A549 (cell line): ENCODE measurements around the gene PLD1. TPM values are rescaled to one million over a fixed set of nuclear protein-coding genes. Genes with fewer than 3 reads are reported as not detected.
A peak's percentile ranks its signal among the peaks of the same experiment; 100 is the strongest.

Experiments
- ATAC-seq, 2 experiments: fragments of 200-7000 bp in 1 of 2; fragments of >200 bp in 1 of 2; cut with Nextera tagmentation in 1 of 2; cut with Tn5 transposase in 1 of 2; 3 replicates each; pipeline versions ENCODE4 v1.8.0 to v1.9.1; 2018 to 2020; ENCODE audit warnings: mild to moderate bottlenecking in 1 of 2, moderate library complexity in 1 of 2
- CTCF ChIA-PET: fragments of 300-600 bp; sonication (Branson Sonifier 250); formaldehyde crosslinking; extraction: SDS; loops from one replicate; lab custom pipeline; 2021; ENCODE audit warnings: antibody characterized with exemption, inconsistent platforms; lab: Yijun Ruan, JAX
- POLR2A ChIA-PET: fragments of 350-600 bp; formaldehyde crosslinking; extraction: SDS; loops from one replicate; lab custom pipeline; 2021; ENCODE audit warnings: antibody characterized with exemption, inconsistent platforms; lab: Yijun Ruan, JAX
- DNase-seq, 2 experiments: peaks; one replicate each; pipeline versions ENCODE4 v3.0.0 to v3.0.0-alpha.2; 2011 to 2016; ENCODE audit warnings: low read depth in 1 of 2, low spot score in 1 of 2
- FAIRE-seq: peaks from 2 replicates; lab custom pipeline; 2011; peaks lifted over from hg19 to GRCh38; lab: Jason Lieb, UNC
- H3K27ac ChIP-seq, 2 experiments: fragments of >200 bp; sonication (Bioruptor Twin); formaldehyde crosslinking; 3 replicates each; pipeline ENCODE4 v1.5.1; 2016 to 2017
- H3K4me1 ChIP-seq: fragments of >200 bp; sonication (Bioruptor Twin); formaldehyde crosslinking; 3 replicates; pipeline ENCODE4 v1.6.1; 2016
- H3K4me2 ChIP-seq: fragments of >200 bp; sonication (Bioruptor Twin); formaldehyde crosslinking; 3 replicates; pipeline ENCODE4 v1.6.1; 2016
- H3K4me3 ChIP-seq: fragments of >200 bp; sonication (Bioruptor Twin); formaldehyde crosslinking; 3 replicates; pipeline ENCODE4 v1.5.1; 2016
- H3K9me3 ChIP-seq: fragments of >200 bp; sonication (Bioruptor Twin); formaldehyde crosslinking; 3 replicates; pipeline ENCODE4 v1.6.1; 2016
- ATOH8 ChIP-seq: fragments of 250-450 bp; sonication (Bioruptor Pico); IDR thresholded peaks from 2 replicates; pipeline ENCODE4 v1.5.0; 2020; ENCODE audit warnings: low read depth, mild to moderate bottlenecking, moderate library complexity
- CBX2 ChIP-seq: fragments of 200-600 bp; sonication (generic); IDR thresholded peaks from 2 replicates; pipeline ENCODE4 v1.6.1; 2016; ENCODE audit warnings: low read depth, mild to moderate bottlenecking, borderline replicate concordance
- CEBPB ChIP-seq, 2 experiments: fragments of >200 bp in 1 of 2; sonication (Bioruptor Twin) in 1 of 2; formaldehyde crosslinking in 1 of 2; IDR thresholded peaks; 2 replicates each; pipeline ENCODE4 v1.6.1; 2012 to 2016
- CHD2 ChIP-seq: fragments of 150-350 bp; IDR thresholded peaks from 2 replicates; pipeline ENCODE4 v1.6.1; 2014; ENCODE audit warnings: low read length; ENCODE audit not compliant: partially characterized antibody
- CHD4 ChIP-seq: fragments of 200-600 bp; sonication (generic); IDR thresholded peaks from 2 replicates; pipeline ENCODE4 v1.6.1; 2016; ENCODE audit warnings: antibody characterized with exemption, mild to moderate bottlenecking, borderline replicate concordance
- CTCF ChIP-seq: fragments of >200 bp; sonication (Bioruptor Twin); formaldehyde crosslinking; IDR thresholded peaks from 3 replicates; pipeline ENCODE4 v1.5.1; 2016
- E2F6 ChIP-seq: IDR thresholded peaks from 2 replicates; pipeline ENCODE4 v1.6.1; 2012; ENCODE audit warnings: low read depth, borderline replicate concordance
- EHF ChIP-seq: fragments of 250-450 bp; sonication (Bioruptor Pico); IDR thresholded peaks from 2 replicates; pipeline ENCODE4 v1.5.0; 2020; ENCODE audit warnings: mild to moderate bottlenecking
- EHMT2 ChIP-seq: fragments of 200-600 bp; sonication (generic); IDR thresholded peaks from 2 replicates; pipeline ENCODE4 v1.6.1; 2016; ENCODE audit warnings: antibody characterized with exemption, low read depth, mild to moderate bottlenecking, moderate library complexity
- FOSL2 ChIP-seq, 2 experiments: fragments of 450-650 bp in 1 of 2; fragments of >200 bp in 1 of 2; sonication (Bioruptor Twin) in 1 of 2; formaldehyde crosslinking; IDR thresholded peaks; 2 replicates each; pipeline versions ENCODE4 v1.5.0 to v1.6.1; 2016 to 2020; ENCODE audit warnings: mild to moderate bottlenecking in 1 of 2, moderate library complexity in 1 of 2
- HOXA7 ChIP-seq: fragments of 250-450 bp; sonication (Bioruptor Pico); IDR thresholded peaks from 2 replicates; pipeline ENCODE4 v1.5.0; 2020; ENCODE audit warnings: mild to moderate bottlenecking, moderate library complexity
- MAFK ChIP-seq: fragments of 450-650 bp; IDR thresholded peaks from 2 replicates; pipeline ENCODE4 v1.6.1; 2014; ENCODE audit not compliant: partially characterized antibody
- NFE2L2 ChIP-seq: fragments of 150-350 bp; conservative IDR thresholded peaks from 2 replicates; pipeline ENCODE4 v1.6.1; 2014; ENCODE audit warnings: low read length
- NPAS2 ChIP-seq: fragments of 250-450 bp; sonication (Bioruptor Pico); IDR thresholded peaks from 2 replicates; pipeline ENCODE4 v1.8.0; 2022; ENCODE audit warnings: mild to moderate bottlenecking, moderate library complexity, borderline replicate concordance
- POLR2A ChIP-seq: IDR thresholded peaks from 2 replicates; pipeline ENCODE4 v1.6.1; 2012; ENCODE audit warnings: mild to moderate bottlenecking, low read length
- RAD21 ChIP-seq, 2 experiments: fragments of >200 bp in 1 of 2; sonication (Bioruptor Twin) in 1 of 2; formaldehyde crosslinking in 1 of 2; IDR thresholded peaks in 1 of 2; conservative IDR thresholded peaks in 1 of 2; 2 replicates in 1 of 2; 3 replicates in 1 of 2; pipeline ENCODE4 v1.6.1; 2012 to 2018; ENCODE audit warnings: inconsistent platforms in 1 of 2
- RARB ChIP-seq: fragments of 250-450 bp; sonication (Bioruptor Pico); IDR thresholded peaks from 2 replicates; pipeline ENCODE4 v1.8.0; 2021; ENCODE audit warnings: mild to moderate bottlenecking, moderate library complexity
- TFCP2L1 ChIP-seq: fragments of 250-450 bp; sonication (Bioruptor Pico); IDR thresholded peaks from 2 replicates; pipeline ENCODE4 v1.5.0; 2021; ENCODE audit warnings: mild to moderate bottlenecking
- TP53 ChIP-seq: fragments of 250-450 bp; sonication (Bioruptor Pico); IDR thresholded peaks from 2 replicates; pipeline ENCODE4 v1.5.0; 2021; ENCODE audit warnings: mild to moderate bottlenecking, moderate library complexity
- ZC3H11A ChIP-seq: fragments of 450-650 bp; IDR thresholded peaks from 2 replicates; pipeline ENCODE4 v1.6.1; 2014; ENCODE audit warnings: antibody characterized with exemption, mild to moderate bottlenecking
- ZFP36 ChIP-seq: fragments of 450-650 bp; IDR thresholded peaks from 2 replicates; pipeline ENCODE4 v1.6.1; 2014; ENCODE audit warnings: borderline replicate concordance; ENCODE audit not compliant: partially characterized antibody
- WGBS: methylation state at CpG from one replicate; pipeline ENCODE4 v1.1.6; 2017; ENCODE audit errors: missing lambda C conversion rate; 5-methylcytosine and 5-hydroxymethylcytosine counted together
- polyA plus RNA-seq, 4 experiments: library from polyadenylated mRNA; depleted of rRNA in 3 of 4; stranded (reverse); fragments of >200 nt; fragmentation: RNase III in 1 of 4; extraction: RNeasy Plus Mini Kit Qiagen cat#74134 plus additional on column Dnase treatment in 1 of 4; gene quantifications; 2 replicates in 3 of 4; 3 replicates in 1 of 4; pipeline ENCODE4 v1.2.3, GENCODE V29; 2011 to 2017

The PLD1 gene
- polyA plus RNA-seq, 2 of the 4 experiments (the other 2 are of a cell fraction), result 6.6 to 27.2 TPM

- no peak for ATAC-seq
- TF ChIP-seq NFE2L2, result no peak
- peak; percentile 70 for TF ChIP-seq MAFK
- no peak for TF ChIP-seq ZC3H11A
- TF ChIP-seq CHD2, result no peak
- TF ChIP-seq POLR2A, result no peak
- TF ChIP-seq, all 56 proteins: peak for 1
- Histone ChIP-seq H3K9me3 (no peaks in the 10 kb centered on the region), H3K4me2 (no peak overlapping the region), H3K4me3 (no peak overlapping the region), H3K27ac (no peak overlapping the region), H3K4me1 (no peaks in the 10 kb centered on the region)
- 91% methylated on average over 4 of the region's 4 CpGs for WGBS
- ChIA-PET CTCF (interaction anchor here (1.0 kb wide), 1 partner anchor 100 kb away, joined by 3 read pairs; no protein-coding TSS in a partner anchor), POLR2A (no interaction called here)
- FAIRE-seq (no peak), DNase-seq (no peak)
Measured at GRCh38 chr3:171663805-171664204, 146.5 kb downstream of the PLD1 start.

DNA sequence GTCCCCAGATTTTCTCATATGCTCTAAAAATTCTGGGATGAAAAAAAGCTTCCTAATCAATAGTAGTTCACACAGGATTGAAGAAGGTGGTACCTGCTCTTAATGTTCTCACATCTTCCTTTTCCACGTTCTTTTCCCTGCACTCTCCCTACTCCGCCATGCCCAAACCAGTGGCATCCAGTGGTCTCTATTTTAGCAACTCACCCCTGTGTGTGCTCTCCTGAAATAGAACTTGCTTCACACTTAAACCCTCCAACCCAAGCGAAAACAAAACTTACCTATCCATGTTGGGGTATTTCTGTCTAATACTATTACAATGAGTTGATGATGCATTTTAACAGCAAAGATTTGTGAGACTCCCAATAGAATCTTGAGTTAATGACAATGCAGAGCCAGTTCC lies 148.8 kb downstream of the PLD1 start:
- H3K27ac ChIP-seq, result no peak overlapping the region
- ChIA-PET CTCF (no interaction called here), POLR2A (no interaction called here)
- ATAC-seq (no peak), FAIRE-seq (no peak), DNase-seq (no peak)
- H3K4me3 ChIP-seq, result no peak overlapping the region
- TF ChIP-seq CHD2, result no peak
- TF ChIP-seq TFCP2L1 (CRISPR knock-in tag), result no peak
- TF ChIP-seq ZFP36, result no peak
- TF ChIP-seq FOSL2 (IDR thresholded peaks at IDR 0.05), result no peak
- TF ChIP-seq FOSL2 (CRISPR knock-in tag; IDR thresholded peaks at IDR 0.05), result no peak
- TF ChIP-seq CHD4, result no peak
- TF ChIP-seq E2F6, result no peak
- TF ChIP-seq RAD21 (conservative IDR thresholded peaks at IDR 0.05 in 1 of 2, IDR thresholded peaks at IDR 0.05 in 1 of 2), result no peak
- H3K4me2 ChIP-seq, result no peak overlapping the region
- WGBS, result 93% methylated on average over 3 of the region's 3 CpGs
- no peaks in the 10 kb centered on the region for H3K4me1 ChIP-seq
- no peaks in the 10 kb centered on the region for H3K9me3 ChIP-seq

GRCh38 chr3:171660188-171660587 lies 150.1 kb downstream of the PLD1 start:
- DNase-seq (no peak), ATAC-seq (no peak), FAIRE-seq (no peak)
- ChIA-PET POLR2A (no interaction called here), CTCF (interaction anchor here (0.6 to 0.7 kb wide), 2 partner anchors 11 to 16 kb away, joined by 3 read pairs; no protein-coding TSS in a partner anchor)
- H3K27ac ChIP-seq, result no peak overlapping the region
- H3K9me3 ChIP-seq, result no peaks in the 10 kb centered on the region
- WGBS, result 85% methylated on average over 3 of the region's 3 CpGs
- no peak overlapping the region for H3K4me2 ChIP-seq
- no peaks in the 10 kb centered on the region for H3K4me1 ChIP-seq
- TF ChIP-seq CTCF (no peak), CEBPB (IDR thresholded peaks at IDR 0.05) (no peak), TFCP2L1 (CRISPR knock-in tag) (no peak), CBX2 (no peak), HOXA7 (CRISPR knock-in tag) (no peak), NPAS2 (CRISPR knock-in tag) (no peak), ATOH8 (CRISPR knock-in tag) (no peak), EHMT2 (no peak), EHF (no peak), TP53 (CRISPR knock-in tag) (no peak), RARB (CRISPR knock-in tag) (no peak), MAFK (no peak)
- H3K4me3 ChIP-seq, result no peak overlapping the region
